ENCODE data around the gene GALNT2.

The GALNT2 gene

GRCh38 chr1:230068621-230068873, 1.5 kb downstream of the GALNT2 start:
- no peak for ATAC-seq
- no peak for TF ChIP-seq TOX (CRISPR knock-in tag; IDR thresholded peaks at IDR 0.05; ENCODE audit: borderline replicate concordance)
- no peak for TF ChIP-seq TSHZ2 (CRISPR knock-in tag; IDR thresholded peaks at IDR 0.05)
- TF ChIP-seq POU6F1 (CRISPR knock-in tag; IDR thresholded peaks at IDR 0.05; ENCODE audit: borderline replicate concordance, low read depth): no peak
- no peak for TF ChIP-seq PPARA (CRISPR knock-in tag; IDR thresholded peaks at IDR 0.05; ENCODE audit: borderline replicate concordance)
- no peak for TF ChIP-seq RARB (CRISPR knock-in tag; IDR thresholded peaks at IDR 0.05)
- TF ChIP-seq, protein P1, sequence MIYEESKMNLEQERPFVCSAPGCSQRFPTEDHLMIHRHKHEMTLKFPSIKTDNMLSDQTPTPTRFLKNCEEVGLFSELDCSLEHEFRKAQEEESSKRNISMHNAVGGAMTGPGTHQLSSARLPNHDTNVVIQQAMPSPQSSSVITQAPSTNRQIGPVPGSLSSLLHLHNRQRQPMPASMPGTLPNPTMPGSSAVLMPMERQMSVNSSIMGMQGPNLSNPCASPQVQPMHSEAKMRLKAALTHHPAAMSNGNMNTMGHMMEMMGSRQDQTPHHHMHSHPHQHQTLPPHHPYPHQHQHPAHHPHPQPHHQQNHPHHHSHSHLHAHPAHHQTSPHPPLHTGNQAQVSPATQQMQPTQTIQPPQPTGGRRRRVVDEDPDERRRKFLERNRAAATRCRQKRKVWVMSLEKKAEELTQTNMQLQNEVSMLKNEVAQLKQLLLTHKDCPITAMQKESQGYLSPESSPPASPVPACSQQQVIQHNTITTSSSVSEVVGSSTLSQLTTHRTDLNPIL (CRISPR knock-in tag; IDR thresholded peaks at IDR 0.05; ENCODE audit: low read depth): no peak
- no peak for TF ChIP-seq OSR1 (CRISPR knock-in tag; IDR thresholded peaks at IDR 0.05)
- TF ChIP-seq ZFP30 (CRISPR knock-in tag; IDR thresholded peaks at IDR 0.05): no peak
- no peak for TF ChIP-seq ZC3H10 (CRISPR knock-in tag; IDR thresholded peaks at IDR 0.05)
- TF ChIP-seq ZNF565 (CRISPR knock-in tag; conservative IDR thresholded peaks at IDR 0.05; ENCODE audit: low read depth): no peak
- no peak for TF ChIP-seq ARNTL (CRISPR knock-in tag; IDR thresholded peaks at IDR 0.05; ENCODE audit: borderline replicate concordance, low read depth)
- TF ChIP-seq, protein P2, sequence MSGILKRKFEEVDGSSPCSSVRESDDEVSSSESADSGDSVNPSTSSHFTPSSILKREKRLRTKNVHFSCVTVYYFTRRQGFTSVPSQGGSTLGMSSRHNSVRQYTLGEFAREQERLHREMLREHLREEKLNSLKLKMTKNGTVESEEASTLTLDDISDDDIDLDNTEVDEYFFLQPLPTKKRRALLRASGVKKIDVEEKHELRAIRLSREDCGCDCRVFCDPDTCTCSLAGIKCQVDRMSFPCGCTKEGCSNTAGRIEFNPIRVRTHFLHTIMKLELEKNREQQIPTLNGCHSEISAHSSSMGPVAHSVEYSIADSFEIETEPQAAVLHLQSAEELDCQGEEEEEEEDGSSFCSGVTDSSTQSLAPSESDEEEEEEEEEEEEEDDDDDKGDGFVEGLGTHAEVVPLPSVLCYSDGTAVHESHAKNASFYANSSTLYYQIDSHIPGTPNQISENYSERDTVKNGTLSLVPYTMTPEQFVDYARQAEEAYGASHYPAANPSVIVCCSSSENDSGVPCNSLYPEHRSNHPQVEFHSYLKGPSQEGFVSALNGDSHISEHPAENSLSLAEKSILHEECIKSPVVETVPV (CRISPR knock-in tag; IDR thresholded peaks at IDR 0.05): no peak
- TF ChIP-seq TCF4 (CRISPR knock-in tag; IDR thresholded peaks at IDR 0.05; ENCODE audit: borderline replicate concordance): no peak

GRCh38 chr1:230068952-230069684, 2.1 kb downstream of the GALNT2 start:
- TF ChIP-seq, protein P2 (CRISPR knock-in tag; IDR thresholded peaks at IDR 0.05): no peak
- TF ChIP-seq ZNF8 (CRISPR knock-in tag; IDR thresholded peaks at IDR 0.05): no peak
- TF ChIP-seq, protein P3, sequence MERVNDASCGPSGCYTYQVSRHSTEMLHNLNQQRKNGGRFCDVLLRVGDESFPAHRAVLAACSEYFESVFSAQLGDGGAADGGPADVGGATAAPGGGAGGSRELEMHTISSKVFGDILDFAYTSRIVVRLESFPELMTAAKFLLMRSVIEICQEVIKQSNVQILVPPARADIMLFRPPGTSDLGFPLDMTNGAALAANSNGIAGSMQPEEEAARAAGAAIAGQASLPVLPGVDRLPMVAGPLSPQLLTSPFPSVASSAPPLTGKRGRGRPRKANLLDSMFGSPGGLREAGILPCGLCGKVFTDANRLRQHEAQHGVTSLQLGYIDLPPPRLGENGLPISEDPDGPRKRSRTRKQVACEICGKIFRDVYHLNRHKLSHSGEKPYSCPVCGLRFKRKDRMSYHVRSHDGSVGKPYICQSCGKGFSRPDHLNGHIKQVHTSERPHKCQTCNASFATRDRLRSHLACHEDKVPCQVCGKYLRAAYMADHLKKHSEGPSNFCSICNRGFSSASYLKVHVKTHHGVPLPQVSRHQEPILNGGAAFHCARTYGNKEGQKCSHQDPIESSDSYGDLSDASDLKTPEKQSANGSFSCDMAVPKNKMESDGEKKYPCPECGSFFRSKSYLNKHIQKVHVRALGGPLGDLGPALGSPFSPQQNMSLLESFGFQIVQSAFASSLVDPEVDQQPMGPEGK (CRISPR knock-in tag; IDR thresholded peaks at IDR 0.05; ENCODE audit: borderline replicate concordance): no peak
- no peak for TF ChIP-seq BACH2 (CRISPR knock-in tag; IDR thresholded peaks at IDR 0.05; ENCODE audit: borderline replicate concordance)
- TF ChIP-seq CSDC2 (CRISPR knock-in tag; IDR thresholded peaks at IDR 0.05): no peak
- TF ChIP-seq GLIS3 (CRISPR knock-in tag; IDR thresholded peaks at IDR 0.05): no peak
- no peak for TF ChIP-seq POU6F1 (CRISPR knock-in tag; IDR thresholded peaks at IDR 0.05; ENCODE audit: borderline replicate concordance, low read depth)
- no peak for TF ChIP-seq ARNTL (CRISPR knock-in tag; IDR thresholded peaks at IDR 0.05; ENCODE audit: borderline replicate concordance, low read depth)
- TF ChIP-seq TCF4 (CRISPR knock-in tag; IDR thresholded peaks at IDR 0.05; ENCODE audit: borderline replicate concordance): no peak
- TF ChIP-seq ESRRG (CRISPR knock-in tag; IDR thresholded peaks at IDR 0.05): no peak
- no peak for TF ChIP-seq ZNF70 (CRISPR knock-in tag; IDR thresholded peaks at IDR 0.05)
- TF ChIP-seq SNAI2 (CRISPR knock-in tag; IDR thresholded peaks at IDR 0.05): no peak
- no peak for TF ChIP-seq ZFP30 (CRISPR knock-in tag; IDR thresholded peaks at IDR 0.05)
- no peak for TF ChIP-seq ZC3H10 (CRISPR knock-in tag; IDR thresholded peaks at IDR 0.05)
- TF ChIP-seq RARB (CRISPR knock-in tag; IDR thresholded peaks at IDR 0.05): no peak
- ATAC-seq: peak; percentile 5
